Fibroblast of skin of back (primary cell): ENCODE results near the gene KNDC1.
"Not testable (repeated sequence)": the region's sequence is repeated elsewhere in the genome, so short reads cannot be mapped to it uniquely, and the experiment has no call there.

Experiments
- DNase-seq: peaks from one replicate; pipeline ENCODE4 v3.0.0-alpha.2; 2013

KNDC1 gene

DNA sequence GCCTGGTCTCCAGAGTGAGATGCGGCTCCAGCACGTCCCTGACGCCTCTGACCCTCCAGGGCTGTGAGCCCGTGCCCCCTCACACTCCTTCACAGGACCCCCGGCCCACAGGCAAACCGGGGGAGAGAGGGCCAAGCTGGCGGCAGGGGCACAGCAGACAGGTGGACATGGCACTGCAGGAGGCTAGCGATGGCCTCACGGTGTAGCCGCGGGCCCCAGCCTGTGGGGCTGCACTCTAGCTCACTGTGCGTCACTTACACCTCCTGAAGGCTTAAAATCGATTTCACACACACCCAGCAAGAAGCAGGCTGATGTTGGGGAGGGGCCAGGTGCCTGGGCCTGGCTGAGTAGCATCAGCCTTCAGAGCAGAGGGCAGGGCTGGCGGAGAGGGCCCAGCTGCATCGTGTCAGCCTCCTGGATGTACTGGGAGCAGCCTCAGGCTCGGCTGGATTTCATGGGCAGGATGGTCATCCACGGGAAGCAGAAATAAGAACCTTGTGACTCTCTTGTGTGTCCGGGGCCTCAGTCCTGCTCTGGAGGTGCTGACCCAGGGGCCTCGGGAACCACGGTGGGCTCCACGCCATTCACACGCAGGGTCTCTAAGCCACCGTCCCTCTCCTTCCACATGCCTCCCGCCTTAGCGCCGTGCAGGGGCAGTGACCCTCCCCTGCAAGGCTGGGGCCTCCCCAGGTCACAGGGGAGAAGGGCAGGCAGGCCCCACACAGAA, 19.4 kb upstream of the KNDC1 start:
- DNase-seq: no peak

DNA sequence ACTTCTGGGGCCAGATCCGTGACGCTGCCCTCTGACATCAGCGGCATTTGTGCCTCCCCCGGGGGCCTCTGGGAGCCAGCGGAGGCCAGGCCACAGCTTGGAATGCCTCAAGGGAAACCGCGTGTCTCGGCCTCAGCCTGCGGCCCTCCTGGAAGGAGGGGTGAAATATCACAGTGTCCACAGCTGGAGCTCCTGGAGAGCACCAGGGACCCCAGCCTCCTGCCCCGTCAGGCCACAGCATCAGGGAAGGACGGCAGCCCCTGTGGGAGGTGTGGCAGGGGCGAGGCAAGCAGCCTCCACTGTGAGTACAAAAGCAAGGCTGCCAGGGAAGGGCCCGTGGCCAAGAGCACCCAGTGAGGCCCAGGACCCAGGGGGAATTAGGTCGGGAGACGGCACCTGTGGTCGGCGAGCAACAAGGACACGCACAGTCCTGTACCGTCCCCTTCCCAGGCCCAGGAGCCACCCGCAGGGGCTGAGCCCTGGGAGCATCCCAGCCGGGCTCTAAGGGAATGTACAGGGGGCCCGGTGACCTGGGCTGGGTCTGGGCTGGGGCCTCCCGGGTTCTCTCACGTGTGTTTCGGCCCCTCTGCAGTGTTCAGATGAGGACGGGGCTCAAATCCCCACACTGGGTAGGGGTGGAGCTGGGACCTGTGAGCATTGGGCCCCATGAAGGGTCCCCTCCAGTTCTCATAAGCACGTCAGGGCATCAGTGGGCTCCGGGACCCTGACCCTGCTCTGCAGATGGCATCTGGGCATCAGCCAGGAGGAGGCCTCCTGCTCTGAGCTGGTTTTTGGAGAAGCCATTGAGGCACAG, 18.7 kb upstream of the KNDC1 start:
- DNase-seq: no peak

- DNase-seq: no peak
These were observed 18.1 kb upstream of the KNDC1 start for GRCh38 chr10:133141958-133142340.

GRCh38 chr10:133142523-133143199, 17.4 kb upstream of the KNDC1 start:
- DNase-seq: no peak

GRCh38 chr10:133143200-133143533, 16.9 kb upstream of the KNDC1 start:
- no peak for DNase-seq

DNA sequence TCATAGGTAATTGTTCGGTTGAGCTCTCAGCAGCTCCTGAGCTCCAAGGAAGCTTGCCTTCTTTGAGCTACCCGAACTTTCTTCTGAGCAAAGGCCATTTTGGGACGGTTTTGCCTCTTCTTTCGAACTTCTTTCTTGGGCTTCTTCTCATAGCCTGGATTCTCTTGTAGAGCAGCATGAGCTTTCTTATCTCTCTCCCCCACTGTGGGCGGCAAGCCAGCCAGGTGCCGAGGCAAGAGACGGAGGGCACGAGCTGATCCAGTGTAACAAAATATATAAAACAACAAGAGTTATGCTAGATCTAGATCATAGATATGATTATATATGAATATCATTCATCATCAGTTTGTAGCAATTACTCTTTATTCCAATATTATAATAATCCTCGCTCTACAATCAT, 16.5 kb upstream of the KNDC1 start:
- no peak for DNase-seq

DNA sequence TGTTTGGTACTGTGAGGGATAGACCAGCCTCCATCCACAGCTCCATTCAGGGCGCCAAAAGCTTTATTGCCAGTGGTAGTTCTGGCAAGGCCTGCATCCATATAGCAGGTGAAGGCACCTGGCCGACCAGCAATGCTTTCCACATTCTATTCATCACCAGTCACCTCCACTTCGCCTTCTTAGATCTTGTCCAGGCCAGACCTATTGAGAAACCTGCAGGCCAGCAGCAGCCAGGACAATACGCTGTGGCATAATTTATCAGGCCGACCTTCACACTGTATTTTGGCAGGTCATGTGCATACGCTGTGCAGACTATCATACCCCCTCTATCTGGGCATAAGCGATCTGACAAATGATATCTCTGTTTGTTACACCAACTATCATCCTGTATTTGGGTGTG, 15.2 kb upstream of the KNDC1 start:
- no peak for DNase-seq

DNA sequence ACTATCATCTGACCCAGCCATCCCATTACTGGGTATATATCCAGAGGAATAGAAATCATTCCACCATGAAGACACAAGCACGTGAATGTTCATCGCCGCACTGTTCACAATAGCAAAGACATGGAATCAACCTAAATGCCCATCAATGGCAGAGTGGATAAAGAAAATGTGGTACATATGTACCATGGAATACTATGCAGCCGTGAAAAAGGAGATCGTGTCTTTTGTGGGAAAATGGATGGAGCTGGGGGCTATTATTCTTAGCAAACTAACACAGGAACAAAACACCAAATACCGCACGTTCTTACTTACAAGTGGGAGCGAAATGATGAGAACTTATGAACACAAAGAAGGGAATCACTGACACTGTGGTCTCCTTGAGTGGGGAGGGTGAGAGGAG, 9.8 kb upstream of the KNDC1 start:
- DNase-seq: no peak

DNA sequence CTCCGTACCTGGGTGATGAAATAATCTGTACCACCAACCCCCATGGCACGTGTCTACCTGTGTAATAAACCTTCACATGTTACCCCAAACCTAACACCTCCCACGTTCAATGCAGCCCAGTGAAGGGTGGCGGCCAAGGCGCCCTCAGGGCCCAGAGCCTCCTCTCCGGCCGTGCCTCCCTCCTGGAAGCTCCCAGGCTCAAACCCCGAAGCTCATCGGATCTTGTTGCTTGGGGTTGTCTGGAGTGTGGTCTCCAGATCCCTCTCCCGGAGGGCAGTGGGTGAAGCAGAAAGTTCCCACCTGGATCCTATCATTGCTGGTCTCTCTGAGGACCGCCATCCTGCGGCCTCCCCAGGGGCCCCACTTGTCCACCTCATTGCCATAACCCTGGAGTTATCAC, 9.4 kb upstream of the KNDC1 start:
- DNase-seq: no peak

- not testable (repeated sequence) for DNase-seq
These were observed 8.9 kb upstream of the KNDC1 start for GRCh38 chr10:133151071-133151470.

DNA sequence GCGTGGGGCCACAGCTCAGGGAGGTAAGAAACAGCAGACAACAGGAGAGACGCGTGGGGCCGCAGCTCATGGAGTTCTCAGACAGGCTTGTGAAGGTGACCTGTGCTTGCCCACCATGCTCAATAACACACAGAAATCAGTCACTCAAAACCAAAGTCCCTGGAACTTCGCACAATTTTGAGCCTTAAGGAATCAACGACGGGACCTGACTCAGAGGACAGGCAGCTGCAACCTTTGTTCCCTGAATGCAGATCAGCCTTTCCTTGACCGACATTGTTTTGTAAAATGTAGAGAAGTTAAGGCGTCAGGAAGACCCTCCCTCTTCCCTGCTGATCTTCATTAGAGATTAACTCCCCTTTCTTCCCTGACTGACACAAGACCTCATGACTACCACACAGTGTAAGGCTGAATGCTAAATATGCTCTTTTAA, 8.5 kb upstream of the KNDC1 start:
- DNase-seq: no peak

- DNase-seq: no peak
These were observed 5.6 kb upstream of the KNDC1 start for GRCh38 chr10:133154411-133154810.

- DNase-seq: no peak
These were observed 4.8 kb upstream of the KNDC1 start for GRCh38 chr10:133154996-133155778.

- no peak for DNase-seq
These were observed 3.1 kb upstream of the KNDC1 start for GRCh38 chr10:133156674-133157579.

DNA sequence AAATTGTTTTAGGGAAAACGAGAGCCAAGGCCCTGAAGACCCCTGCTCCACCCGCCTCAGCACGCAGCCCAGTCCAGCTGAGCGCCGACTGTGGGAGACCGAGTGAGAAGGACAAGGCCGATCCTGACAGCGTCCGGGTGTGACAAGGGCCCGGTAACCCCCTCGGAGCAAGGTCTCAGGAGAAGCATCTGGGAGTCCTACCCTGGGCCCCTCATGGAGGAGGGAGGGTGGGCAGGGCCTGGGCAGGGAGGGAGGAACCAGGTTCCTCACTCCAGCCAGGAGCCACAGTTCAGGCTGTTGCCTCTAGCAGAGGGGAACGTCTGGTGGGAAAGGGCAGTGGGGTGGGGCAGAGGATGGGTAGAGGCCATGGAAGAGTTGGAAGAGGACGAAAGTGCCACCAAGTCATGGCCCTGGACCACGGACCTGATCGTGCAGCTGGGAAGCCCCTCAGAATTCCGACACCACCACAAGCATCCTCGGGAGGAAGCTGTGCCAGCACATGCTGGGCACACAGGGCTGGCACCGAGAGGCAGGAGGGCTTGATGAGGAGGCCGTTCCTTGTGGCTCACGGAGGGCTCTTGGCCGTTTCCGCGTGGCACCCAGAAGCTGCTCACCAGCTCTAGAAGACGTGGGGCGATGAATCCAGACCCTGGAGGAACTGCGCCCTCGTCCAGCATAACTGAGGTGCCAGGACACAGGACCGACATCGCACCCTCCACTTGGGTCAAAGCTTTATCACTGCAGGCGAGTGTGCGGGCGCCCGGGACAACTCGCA, 2.2 kb upstream of the KNDC1 start:
- DNase-seq: no peak

DNA sequence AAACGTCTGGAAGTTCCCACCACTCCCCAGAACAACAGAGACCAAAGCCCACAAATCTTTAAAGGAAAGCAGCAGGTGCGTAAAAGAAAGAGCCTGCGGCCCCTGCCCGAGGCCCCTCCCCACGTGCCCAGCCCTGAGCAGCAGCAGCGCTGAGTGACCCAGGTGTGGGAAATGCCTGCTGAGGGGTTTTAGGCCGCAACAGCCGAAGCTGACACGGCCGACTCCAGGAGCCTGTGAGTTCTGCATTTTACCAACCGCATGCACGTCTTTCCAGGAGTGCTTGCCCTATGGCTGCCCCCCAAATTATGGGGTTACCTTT, 1.6 kb upstream of the KNDC1 start:
- no peak for DNase-seq

DNA sequence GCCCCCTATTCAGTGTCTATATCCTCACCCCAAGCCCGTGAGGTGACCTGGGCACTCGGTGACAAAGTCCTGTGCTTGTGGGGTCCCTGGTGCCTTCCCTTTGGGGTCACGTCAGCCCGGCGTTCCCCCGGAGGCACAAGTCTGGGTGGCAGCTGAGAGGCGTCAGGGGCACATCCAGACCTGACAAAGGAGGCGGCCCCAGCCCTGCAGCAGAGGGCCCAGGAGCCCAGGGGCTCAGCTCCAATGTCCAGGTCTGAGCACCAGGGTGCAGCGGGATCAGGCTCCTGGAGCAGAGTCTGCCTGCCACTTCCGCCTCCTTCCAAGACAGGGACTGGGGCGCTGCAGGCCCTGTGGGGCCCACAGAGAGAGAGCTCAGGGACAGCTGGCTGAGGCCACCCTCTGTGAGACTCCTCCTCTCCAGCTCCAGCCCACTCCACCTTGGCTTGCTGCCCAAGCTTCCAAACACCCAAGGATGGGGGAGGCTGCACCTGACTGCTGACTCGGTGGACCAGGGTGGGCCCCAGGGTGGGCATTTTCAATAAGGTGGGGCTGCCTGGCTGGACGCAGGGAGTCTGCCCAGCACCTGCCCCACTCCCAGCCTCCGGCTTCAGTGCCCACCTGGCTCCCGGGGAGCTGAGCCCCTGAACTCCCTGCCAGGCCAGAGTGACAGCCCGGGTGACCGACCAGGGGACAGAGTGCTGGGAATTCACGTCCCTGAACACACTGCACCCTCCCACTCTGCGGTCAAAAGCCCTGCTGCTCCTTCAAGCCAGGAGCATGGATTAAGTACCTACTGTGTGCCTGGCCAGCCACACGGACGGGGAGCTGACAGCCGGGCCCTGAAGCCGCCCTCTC, 1.0 kb upstream of the KNDC1 start:
- DNase-seq: peak; percentile 2

DNA sequence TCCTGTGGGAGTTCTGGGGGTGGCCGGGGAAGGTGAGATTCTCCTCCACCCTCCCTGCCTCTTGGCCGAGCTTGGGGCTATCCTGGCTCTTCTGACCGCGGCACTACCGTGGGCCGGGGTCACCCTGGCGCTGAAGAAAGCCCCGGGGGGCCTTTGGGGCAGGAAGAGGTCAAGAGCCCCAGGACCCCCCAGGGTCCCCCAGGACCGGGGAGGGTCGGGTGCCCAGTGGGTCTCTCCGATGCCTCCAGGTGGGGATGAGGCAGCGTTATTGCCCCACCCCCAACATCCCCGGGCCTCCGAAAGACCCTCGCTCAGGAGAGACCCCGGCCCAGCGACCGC, 439 bp upstream of the KNDC1 start:
- DNase-seq: no peak

DNA sequence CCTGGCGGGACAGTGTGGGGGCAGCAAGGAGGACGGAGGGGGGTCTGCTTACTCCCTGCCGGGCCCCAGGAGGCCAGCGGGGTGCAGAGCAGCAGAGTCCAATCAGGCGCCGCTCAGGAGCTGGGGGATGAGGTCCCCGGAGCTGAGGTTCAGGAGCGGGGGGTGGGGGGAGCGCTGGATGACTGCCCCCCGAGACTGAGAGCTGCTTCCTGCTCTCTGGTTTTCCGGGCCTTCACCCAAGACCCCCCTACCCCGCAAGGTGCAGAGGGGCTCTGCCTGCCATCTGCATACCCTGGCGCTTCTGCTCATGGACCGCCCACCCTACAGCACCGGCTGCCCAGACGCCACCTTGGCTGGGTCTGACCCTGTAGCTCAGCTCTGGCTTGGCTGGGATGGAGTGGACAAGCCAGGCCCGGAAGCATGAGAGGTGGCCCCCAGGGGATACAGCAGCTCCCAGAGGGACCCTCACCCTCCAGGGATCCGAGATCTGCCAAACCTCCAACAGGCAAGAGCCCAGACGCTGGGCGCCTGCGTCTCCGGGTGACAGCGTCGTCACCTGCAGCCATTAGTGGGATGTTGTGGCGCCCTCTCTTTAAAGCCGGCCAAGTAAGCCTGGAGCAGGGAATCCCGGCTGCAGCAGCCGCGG, 930 bp downstream of the KNDC1 start:
- DNase-seq: no peak
